OCI-LY7 (cell line): ENCODE measurements around the gene SLC6A6. TPM values are rescaled to one million over a fixed set of nuclear protein-coding genes. Genes with fewer than 3 reads are reported as not detected.
A peak's percentile ranks its signal among the peaks of the same experiment; 100 is the strongest.

ENCODE experiments used
- BruUV-seq: library from RNA; stranded (reverse); fragments of 400-500 nt; replicated peaks from 2 replicates; lab custom pipeline; 2021; lab: Mats Ljungman, UMichigan
- CTCF ChIA-PET: fragments of 300-600 bp; sonication (Branson Sonifier 250); formaldehyde crosslinking; loops from one replicate; lab custom pipeline; 2022; ENCODE audit warnings: antibody characterized with exemption; ENCODE audit not compliant: unreplicated experiment; lab: Charles Lee
- POLR2A ChIA-PET: fragments of 300-600 bp; sonication (Branson Sonifier 250); formaldehyde crosslinking; loops from one replicate; lab custom pipeline; 2022; ENCODE audit warnings: antibody characterized with exemption; lab: Charles Lee
- DNase-seq: peaks from one replicate; pipeline ENCODE4 v3.0.0-alpha.2; 2015; ENCODE audit warnings: low spot score
- H2AFZ ChIP-seq: fragments of 200-600 bp; sonication (generic), shearing (Covaris generic); 2 replicates; pipeline ENCODE4 v1.6.1; 2014; ENCODE audit warnings: mild to moderate bottlenecking, antibody characterized with exemption, low read length, moderate library complexity
- H3K27ac ChIP-seq: fragments of 200-600 bp; sonication (generic); 2 replicates; pipeline ENCODE4 v1.5.1; 2014; ENCODE audit warnings: mixed run types, low read depth, mild to moderate bottlenecking, moderate library complexity, low read length, inconsistent platforms; ENCODE audit not compliant: poor library complexity, severe bottlenecking
- H3K36me3 ChIP-seq: fragments of 200-600 bp; sonication (generic); 2 replicates; pipeline ENCODE4 v1.6.1; 2014; ENCODE audit warnings: mild to moderate bottlenecking, antibody characterized with exemption, low read length, moderate library complexity, mixed read lengths; ENCODE audit not compliant: insufficient read depth
- H3K4me1 ChIP-seq: fragments of 200-600 bp; sonication (generic); 2 replicates; pipeline ENCODE4 v1.5.1; 2014; ENCODE audit warnings: mild to moderate bottlenecking, low read length; ENCODE audit not compliant: insufficient read depth, poor library complexity, severe bottlenecking
- H3K4me2 ChIP-seq: fragments of 200-600 bp; sonication (generic); 2 replicates; pipeline ENCODE4 v1.6.1; 2014; ENCODE audit warnings: mild to moderate bottlenecking, low read length
- H3K4me3 ChIP-seq: fragments of 200-600 bp; sonication (generic); 2 replicates; pipeline ENCODE4 v1.5.1; 2014; ENCODE audit warnings: mild to moderate bottlenecking, low read depth, low read length; ENCODE audit not compliant: poor library complexity, severe bottlenecking
- H3K79me2 ChIP-seq: fragments of 200-600 bp; sonication (generic); 2 replicates; pipeline ENCODE4 v1.6.1; 2016; ENCODE audit warnings: low read depth, mild to moderate bottlenecking, low read length, moderate library complexity, mixed read lengths; ENCODE audit not compliant: insufficient read depth
- H3K9me2 ChIP-seq: fragments of 200-600 bp; sonication (generic); 2 replicates; pipeline ENCODE4 v1.6.1; 2016; ENCODE audit warnings: mild to moderate bottlenecking, low read length, mixed read lengths; ENCODE audit not compliant: insufficient read depth
- H3K9me3 ChIP-seq: fragments of 200-600 bp; sonication (generic); 2 replicates; pipeline ENCODE4 v1.6.1; 2014; ENCODE audit warnings: mild to moderate bottlenecking, mixed run types, low read length, mixed read lengths
- H4K20me1 ChIP-seq: fragments of 200-600 bp; sonication (generic); 2 replicates; pipeline ENCODE4 v1.6.1; 2014; ENCODE audit warnings: mild to moderate bottlenecking, antibody characterized with exemption, low read length, moderate library complexity, mixed read lengths; ENCODE audit not compliant: insufficient read depth
- CTCF ChIP-seq: fragments of 200-600 bp; sonication (generic); conservative IDR thresholded peaks from 2 replicates; pipeline ENCODE4 v1.5.1; 2014; ENCODE audit warnings: mild to moderate bottlenecking, antibody characterized with exemption, low read length, moderate library complexity, mixed read lengths
- EZH2phosphoT487 ChIP-seq: fragments of 200-600 bp; sonication (generic); IDR thresholded peaks from 2 replicates; pipeline ENCODE4 v1.6.1; 2018; ENCODE audit warnings: low read depth, borderline replicate concordance, mild to moderate bottlenecking, mixed run types, antibody characterized with exemption, low read length, moderate library complexity, mixed read lengths
- intact Hi-C: fragments of 100-400 bp; cut with micrococcal nuclease; formaldehyde crosslinking; loops from one replicate; pipeline ENCODE4 v1.10.0; 2022; ENCODE audit not compliant: unreplicated experiment
- total RNA-seq, 2 experiments: library from RNA; depleted of rRNA in 1 of 2; stranded (reverse); fragments of >200 nt in 1 of 2; shearing (Covaris generic) in 1 of 2; gene quantifications; 2 replicates each; pipeline ENCODE4 v1.2.3, GENCODE V29; 2014 to 2022

The SLC6A6 gene
- total RNA-seq, 2 experiments from 2014 or later = 43.0 to 51.8 TPM

DNA sequence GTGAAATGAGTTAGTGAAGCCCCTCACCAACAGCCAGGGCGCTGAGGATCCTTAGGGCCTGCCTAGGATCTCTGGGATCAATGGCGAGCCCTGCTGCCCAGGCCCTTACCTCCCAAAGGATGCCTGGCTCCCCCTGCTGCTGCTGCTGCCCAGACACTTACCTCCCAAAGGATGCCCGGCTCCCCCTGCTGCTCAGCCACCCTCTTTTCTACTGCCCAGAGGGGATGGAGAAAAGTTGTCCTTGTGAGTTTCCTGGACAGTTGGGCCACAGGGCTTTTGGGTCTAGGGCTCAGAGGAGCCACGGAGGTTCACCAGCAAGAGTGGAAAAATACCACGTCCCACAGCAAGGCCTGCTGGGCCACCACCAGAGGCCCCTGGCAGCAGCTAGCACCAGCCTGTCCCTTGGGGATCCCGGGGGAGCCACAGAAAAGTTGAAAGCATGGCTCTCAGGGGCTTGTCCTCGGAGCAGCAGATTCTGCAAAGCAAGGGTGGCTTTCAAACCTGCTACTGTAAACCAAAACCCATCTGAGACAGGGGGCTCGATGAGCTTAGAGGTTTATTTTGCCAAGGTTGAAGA is 59.4 kb downstream of the SLC6A6 start:
- Histone ChIP-seq H2AFZ (no peak overlapping the region), H3K4me3 (no peak overlapping the region), H3K27ac (no peak overlapping the region), H3K36me3 (peaks cover 95% of the 10 kb centered on the region), H3K79me2 (no peaks in the 10 kb centered on the region), H3K4me1 (no peaks in the 10 kb centered on the region), H3K9me2 (no peaks in the 10 kb centered on the region), H3K4me2 (no peak overlapping the region), H3K9me3 (no peaks in the 10 kb centered on the region), H4K20me1 (no peaks in the 10 kb centered on the region)
- POLR2A ChIA-PET = interaction anchor here (0.7 to 1.5 kb wide), 2 partner anchors 23 to 29 kb away, joined by 3 to 4 read pairs; no protein-coding TSS in a partner anchor
- CTCF ChIA-PET = no interaction called here
- DNase-seq = peak; percentile 53
- BruUV-seq = no TSS peak
- intact Hi-C loops = loop anchor here (1.0 kb wide), 1 partner anchor 60 kb away; the partner anchor contains the start of gene SLC6A6
- TF ChIP-seq CTCF (peak; percentile 74), EZH2phosphoT487 (no peak)

- DNase-seq = no peak
- no peaks in the 10 kb centered on the region for H3K79me2 ChIP-seq
- no peak for TF ChIP-seq CTCF
- TF ChIP-seq EZH2phosphoT487 = no peak
- H3K9me3 ChIP-seq = no peaks in the 10 kb centered on the region
- no peaks in the 10 kb centered on the region for H3K4me1 ChIP-seq
- H3K4me3 ChIP-seq = no peak overlapping the region
- H3K36me3 ChIP-seq = peaks cover 95% of the 10 kb centered on the region
- BruUV-seq = no TSS peak
- CTCF ChIA-PET = no interaction called here
- no peak overlapping the region for H2AFZ ChIP-seq
- intact Hi-C loops = no loop called here
- no peaks in the 10 kb centered on the region for H3K9me2 ChIP-seq
- H3K27ac ChIP-seq = no peak overlapping the region
- POLR2A ChIA-PET = interaction anchor here (0.7 kb wide), 1 partner anchor 29 kb away, joined by 4 read pairs; no protein-coding TSS in a partner anchor
- H4K20me1 ChIP-seq = no peaks in the 10 kb centered on the region
- H3K4me2 ChIP-seq = no peak overlapping the region
Measured at GRCh38 chr3:14462738-14463137, 60.3 kb downstream of the SLC6A6 start.

DNA sequence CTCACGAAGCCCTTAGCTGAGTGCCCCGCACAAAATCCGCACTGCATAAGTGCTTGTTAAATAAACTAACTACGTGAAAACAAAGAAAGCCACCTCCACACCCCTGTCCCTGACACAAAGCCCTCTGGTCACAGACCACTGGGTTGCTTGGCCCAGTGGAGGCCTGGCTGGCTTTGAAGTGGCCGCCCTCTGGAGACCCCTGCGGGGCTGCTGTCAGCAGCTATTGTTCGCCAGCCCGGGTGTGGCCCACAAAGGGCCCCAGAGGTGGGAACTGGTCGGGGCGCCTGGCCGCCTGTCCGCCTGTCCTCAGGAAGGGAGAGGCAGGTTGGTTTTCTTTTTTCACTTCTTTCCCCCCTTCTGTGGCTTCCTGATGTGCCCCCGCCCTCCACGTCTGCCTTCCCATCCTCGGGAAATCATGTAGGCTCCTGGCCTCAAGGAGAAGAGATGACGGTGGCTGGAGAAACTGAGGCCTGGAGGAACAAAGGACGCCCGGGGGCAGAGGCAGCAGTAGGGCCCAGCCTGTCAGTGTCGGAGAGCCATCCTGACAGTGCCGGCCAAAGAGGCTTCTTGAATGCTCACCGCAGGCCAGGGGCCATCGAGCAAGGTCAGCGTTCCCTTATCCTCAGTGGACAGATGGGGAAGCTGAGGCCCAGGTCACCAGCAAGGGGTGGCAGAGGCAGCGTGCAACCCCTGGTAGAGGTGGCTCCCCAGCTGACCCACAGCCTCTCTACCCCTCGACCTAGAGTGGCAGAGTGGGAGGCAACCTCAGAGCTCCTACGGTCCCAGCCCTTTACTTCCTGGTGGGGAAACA is 61.1 kb downstream of the SLC6A6 start:
- H2AFZ ChIP-seq = no peak overlapping the region
- DNase-seq = no peak
- no peaks in the 10 kb centered on the region for H3K9me2 ChIP-seq
- peaks cover 97% of the 10 kb centered on the region for H3K36me3 ChIP-seq
- no peak overlapping the region for H3K4me2 ChIP-seq
- no peak overlapping the region for H3K27ac ChIP-seq
- ChIA-PET POLR2A (no interaction called here), CTCF (no interaction called here)
- no TSS peak for BruUV-seq
- H3K79me2 ChIP-seq = no peaks in the 10 kb centered on the region
- TF ChIP-seq EZH2phosphoT487 (no peak), CTCF (no peak)
- H3K9me3 ChIP-seq = no peaks in the 10 kb centered on the region
- intact Hi-C loops = no loop called here
- no peak overlapping the region for H3K4me3 ChIP-seq
- no peaks in the 10 kb centered on the region for H4K20me1 ChIP-seq
- H3K4me1 ChIP-seq = no peaks in the 10 kb centered on the region
